Fibroblast of villous mesenchyme (primary cell): ENCODE data around the gene SIL1. TPM values are rescaled to one million over a fixed set of nuclear protein-coding genes. Genes with fewer than 3 reads are reported as not detected.
A peak's percentile ranks its signal among the peaks of the same experiment; 100 is the strongest.
"Not testable (repeated sequence)": the region's sequence is repeated elsewhere in the genome, so short reads cannot be mapped to it uniquely, and the experiment has no call there.

Source experiments
- DNase-seq: peaks from one replicate; pipeline ENCODE4 v3.0.0-alpha.2; 2010; ENCODE audit warnings: low read depth
- H3K4me3 ChIP-seq: 2 replicates; pipeline ENCODE4 v1.5.1; 2011; ENCODE audit warnings: low read depth, mild to moderate bottlenecking, low read length
- total RNA-seq: library from RNA; depleted of rRNA; stranded (reverse); fragments of >200 nt; gene quantifications from 2 replicates; pipeline ENCODE4 v1.2.3, GENCODE V29; 2012
- TF ChIP-seq, protein P1 (sequence below): IDR thresholded peaks from 2 replicates; pipeline ENCODE4 v1.5.1; 2012; ENCODE audit warnings: low read depth, mild to moderate bottlenecking, low read length; ENCODE audit not compliant: insufficient read depth

SIL1 gene
- total RNA-seq, 1 donor: 57.0 TPM

DNA sequence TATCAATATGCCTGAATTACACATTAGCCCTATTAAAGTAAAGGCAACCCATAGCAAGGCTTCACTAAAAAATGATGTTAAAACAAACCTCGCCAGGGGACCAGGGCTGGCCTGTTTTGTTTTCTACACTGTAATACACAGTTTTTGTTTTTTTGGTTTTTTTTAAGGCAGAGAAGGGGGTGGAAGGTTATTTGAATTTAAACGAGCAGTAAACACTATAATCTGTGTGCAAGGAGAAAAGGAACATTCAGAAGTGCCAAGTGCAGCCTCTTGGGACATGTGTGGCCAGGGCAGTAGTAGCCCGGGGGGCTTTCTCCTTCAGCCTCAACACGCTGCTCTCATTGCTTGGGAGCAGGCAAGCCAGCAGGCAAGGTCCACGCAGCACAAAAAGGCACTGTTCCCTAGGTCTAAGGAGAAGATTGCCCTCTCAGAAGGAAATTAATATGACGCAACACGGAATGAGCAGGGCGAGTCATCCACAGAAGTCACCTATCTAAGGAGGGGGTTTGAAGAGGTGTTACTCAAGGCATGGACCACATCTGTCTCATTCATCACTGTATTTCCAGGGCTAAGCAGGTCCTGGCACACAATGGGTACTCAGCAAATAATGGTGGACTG lies 16.2 kb downstream of the SIL1 start:
- no peak overlapping the region for H3K4me3 ChIP-seq
- peak; percentile 70 for DNase-seq
- TF ChIP-seq, protein P1, sequence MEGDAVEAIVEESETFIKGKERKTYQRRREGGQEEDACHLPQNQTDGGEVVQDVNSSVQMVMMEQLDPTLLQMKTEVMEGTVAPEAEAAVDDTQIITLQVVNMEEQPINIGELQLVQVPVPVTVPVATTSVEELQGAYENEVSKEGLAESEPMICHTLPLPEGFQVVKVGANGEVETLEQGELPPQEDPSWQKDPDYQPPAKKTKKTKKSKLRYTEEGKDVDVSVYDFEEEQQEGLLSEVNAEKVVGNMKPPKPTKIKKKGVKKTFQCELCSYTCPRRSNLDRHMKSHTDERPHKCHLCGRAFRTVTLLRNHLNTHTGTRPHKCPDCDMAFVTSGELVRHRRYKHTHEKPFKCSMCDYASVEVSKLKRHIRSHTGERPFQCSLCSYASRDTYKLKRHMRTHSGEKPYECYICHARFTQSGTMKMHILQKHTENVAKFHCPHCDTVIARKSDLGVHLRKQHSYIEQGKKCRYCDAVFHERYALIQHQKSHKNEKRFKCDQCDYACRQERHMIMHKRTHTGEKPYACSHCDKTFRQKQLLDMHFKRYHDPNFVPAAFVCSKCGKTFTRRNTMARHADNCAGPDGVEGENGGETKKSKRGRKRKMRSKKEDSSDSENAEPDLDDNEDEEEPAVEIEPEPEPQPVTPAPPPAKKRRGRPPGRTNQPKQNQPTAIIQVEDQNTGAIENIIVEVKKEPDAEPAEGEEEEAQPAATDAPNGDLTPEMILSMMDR: no peak

DNA sequence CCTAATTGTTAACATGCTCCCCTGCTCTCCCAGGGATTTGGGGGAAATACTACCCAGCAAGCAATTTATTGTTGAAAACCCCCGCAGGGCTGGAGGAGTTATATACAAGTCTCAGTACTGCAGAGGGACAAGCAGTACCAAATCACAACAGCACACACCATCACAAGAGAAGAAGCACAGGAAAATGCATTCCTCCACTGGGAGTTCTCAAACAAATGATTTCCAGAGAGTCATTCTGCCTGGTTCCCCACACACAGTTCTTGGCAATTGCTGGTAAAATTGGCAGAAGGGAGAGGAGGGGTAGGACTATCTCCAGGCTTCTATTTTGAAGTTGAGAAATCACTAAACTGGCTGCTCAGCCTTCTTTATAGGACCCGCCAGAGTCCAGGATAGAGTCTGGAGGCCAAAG lies 16.8 kb downstream of the SIL1 start:
- DNase-seq: peak; percentile 18
- TF ChIP-seq, protein P1: no peak
- H3K4me3 ChIP-seq: no peak overlapping the region

DNA sequence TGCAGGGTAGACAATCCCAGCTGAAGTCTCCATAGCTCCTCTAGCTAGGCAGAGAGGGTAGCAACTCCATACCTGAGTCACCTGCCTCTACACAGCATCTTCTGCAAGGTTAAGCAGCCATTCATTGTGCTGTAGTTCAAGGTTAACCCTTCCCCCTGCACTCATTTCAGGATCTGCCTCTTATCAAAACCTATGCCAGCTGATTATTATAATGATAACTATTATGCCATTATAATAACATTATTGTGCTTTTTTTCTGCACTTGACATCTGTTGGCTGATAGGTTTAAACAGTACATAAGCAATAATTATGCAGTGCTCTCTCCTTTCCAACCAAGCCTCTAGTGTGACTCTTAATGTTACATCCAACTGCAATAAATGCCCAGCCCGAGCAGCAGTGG lies 17.3 kb downstream of the SIL1 start:
- TF ChIP-seq, protein P1: no peak
- H3K4me3 ChIP-seq: no peak overlapping the region
- DNase-seq: no peak

DNA sequence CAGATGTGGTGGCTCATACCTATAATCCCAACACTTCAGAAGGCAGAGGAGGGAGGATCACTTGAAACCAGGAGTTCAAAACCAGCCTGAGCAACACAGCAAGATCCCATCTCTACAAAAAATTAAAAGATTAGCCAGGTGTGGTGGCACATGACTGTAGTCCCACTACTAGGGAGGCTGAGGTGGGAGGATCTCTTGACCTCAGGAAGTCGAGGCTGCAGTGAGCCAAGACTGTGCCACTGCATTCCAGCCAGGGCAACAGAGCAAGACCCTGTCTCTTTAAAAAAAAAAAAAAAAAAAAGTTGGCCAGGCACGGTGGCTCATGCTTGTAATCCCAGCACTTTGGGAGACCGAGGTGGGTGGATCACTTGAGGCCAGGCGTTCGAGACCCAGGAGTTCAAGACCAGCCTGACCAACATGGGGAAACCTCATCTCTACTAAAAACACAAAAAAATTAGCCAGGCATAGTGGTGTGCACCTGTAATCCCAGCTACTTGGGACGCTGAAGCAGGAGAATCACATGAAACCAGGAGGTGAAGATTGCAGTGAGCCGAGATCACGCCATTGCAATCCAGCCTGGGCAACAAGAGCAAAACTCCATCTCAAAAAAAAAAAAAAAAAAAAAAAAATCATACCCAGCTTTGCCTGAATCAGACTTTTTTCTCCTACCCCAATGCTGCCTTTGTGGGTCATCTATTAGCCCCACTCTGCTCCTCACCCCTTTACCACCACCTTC lies 18.2 kb downstream of the SIL1 start:
- DNase-seq, H3K4me3 ChIP-seq: not testable (repeated sequence)

DNA sequence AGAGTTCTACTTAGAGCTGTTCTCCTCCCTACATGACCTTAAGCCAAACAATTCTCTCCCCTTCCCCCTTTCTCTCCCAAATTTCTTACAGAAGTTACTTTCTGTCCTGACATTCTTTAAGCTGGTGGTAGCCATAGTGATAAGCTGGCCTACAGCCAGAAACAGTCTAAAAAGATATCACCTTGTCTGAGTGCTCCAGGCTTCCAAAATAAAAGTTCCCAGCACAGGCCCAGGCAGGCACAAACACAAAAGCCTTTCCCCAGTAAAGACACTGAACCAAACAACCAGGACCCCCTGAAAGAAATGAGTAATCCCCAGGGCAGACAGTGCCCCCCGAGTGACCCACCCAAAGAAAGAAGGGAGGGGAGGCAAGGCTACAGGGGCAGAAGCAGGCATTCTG lies 19.2 kb downstream of the SIL1 start:
- peak; percentile 57 for DNase-seq

DNA sequence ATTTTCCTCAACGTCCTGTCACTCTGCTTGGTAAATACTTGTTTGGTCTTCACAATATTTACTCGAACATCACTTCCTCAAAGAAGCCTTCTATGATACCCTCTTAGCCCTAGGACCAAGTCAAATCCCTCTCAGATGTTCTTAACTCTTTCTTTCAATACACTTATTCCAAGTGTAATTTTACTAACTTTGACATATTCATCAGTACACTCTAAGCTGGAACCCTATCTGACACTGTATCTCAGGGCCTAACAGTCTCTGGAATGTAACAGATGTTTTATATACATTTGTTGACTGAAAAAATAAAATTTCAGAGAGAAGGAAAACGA lies 19.6 kb downstream of the SIL1 start:
- no peak overlapping the region for H3K4me3 ChIP-seq
- no peak for DNase-seq
- TF ChIP-seq, protein P1: no peak

More for the DNA sequence above, 19.2 kb downstream of the SIL1 start:
- TF ChIP-seq, protein P1: no peak
- H3K4me3 ChIP-seq: no peak overlapping the region

DNA sequence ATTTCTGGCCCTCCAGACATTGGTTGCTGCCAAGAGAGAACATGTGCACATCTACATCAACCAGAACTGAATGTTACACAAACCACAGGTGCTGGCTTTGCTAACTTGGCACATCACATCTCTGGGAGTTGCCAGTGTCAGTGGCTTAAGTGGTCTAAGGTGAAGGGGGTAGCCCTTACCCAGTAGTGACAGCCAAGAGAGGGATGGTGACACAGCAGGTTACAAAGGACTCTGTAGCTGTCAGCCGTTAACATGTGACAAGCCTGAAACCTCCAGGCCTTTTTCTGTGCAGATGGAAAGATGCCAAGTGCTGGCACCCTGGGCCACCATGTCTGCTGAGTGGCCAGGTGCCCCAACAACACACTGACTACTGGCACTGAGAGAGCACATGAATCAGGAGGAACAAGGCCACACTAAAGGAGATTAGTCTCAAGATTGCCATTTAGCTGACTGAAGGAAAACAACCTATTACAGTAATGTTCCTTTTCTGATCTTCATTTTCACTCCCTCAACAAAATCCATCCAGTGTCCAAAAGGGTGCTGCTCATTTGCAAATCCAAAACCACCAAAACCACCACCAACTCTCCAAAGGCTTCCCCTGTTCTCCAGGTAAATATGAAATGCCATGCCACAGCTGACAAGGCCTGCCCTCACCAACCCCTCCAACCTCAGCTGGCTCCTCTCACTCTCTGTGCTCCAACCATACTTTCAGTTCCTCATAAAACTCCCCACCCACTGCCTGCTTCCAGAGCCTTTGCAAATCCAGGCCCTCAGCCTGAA lies 20.2 kb downstream of the SIL1 start:
- no peak overlapping the region for H3K4me3 ChIP-seq
- peak; percentile 45 for DNase-seq
- TF ChIP-seq, protein P1: no peak

DNA sequence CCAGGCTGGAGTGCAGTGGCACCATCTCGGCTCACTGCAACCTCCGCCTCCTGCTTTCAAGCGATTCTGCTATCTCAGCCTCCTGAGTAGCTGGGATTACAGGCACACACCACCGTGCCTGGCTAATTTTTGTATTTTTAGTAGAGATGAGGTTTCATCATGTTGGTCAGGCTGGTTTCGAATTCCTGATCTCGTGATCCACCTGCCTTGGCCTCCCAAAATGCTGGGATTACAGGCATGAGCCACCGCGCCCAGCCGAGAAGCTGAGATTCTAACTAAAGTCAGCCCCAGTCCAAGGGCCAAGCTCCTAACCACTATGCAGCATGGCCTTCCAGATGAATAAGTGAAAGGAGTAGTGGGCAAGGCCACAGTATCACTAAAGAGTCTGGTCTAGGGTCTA lies 20.9 kb downstream of the SIL1 start:
- H3K4me3 ChIP-seq, DNase-seq: not testable (repeated sequence)

DNA sequence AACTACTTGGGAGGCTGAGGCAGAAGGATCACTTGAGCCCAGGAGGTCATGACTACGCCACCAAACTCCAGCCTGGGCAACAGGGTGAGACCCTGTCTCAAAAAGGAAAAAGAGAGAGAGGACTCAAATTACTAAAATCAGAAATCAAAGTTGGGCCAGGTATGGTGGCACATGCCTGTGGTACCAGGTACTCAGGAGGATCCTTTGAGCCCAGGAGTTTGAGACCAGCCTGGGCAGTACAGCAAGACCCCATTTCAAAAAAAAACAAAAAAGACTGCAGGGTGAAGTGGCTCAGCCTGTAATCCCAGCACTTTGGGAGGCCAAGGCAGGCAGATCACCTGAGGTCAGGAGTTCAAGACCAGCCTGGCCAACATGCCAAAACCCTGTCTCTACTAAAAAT lies 23.8 kb downstream of the SIL1 start:
- not testable (repeated sequence) for DNase-seq, H3K4me3 ChIP-seq
